ENCODE data around the gene CCR7.

DNA sequence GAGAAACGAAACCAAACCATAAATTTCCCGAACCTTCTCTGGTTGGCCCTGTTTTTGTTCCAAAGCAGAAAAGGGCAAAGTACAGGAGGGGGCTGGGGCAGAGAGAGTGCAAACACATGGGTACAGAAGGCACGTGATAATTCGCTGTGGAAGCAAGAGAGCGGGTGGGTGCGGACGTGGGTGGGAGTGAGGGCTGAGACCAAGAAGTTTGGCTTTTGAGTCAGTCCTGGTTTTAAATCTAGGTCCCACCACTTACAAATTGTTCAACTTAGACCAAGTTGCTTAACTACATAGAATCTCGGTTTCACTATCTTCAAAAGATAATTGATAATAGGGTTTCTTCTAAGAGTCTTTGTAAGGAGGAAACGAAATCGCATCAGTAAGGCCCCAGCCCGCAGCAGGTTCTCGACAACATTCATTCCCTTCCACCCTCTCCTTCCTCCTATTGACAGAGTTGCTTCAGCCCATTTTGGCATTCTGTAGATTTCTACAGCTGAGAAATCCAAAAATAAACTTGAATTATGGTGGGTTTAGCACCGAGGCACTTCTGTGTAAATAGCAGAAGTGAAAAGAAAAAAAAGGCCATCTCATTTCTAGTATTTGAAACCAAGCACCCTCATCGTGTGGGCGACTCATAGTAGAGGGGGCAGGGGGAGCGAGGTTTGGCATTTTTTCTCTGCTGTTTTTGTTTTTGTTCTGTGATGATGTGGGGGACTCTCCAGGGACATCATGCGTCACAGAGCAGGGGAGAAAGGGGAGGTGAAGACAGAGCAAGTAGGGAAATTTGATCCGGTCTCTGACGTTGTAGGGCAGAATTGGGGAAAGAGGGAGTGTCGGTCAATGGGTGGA, 33.6 kb upstream of the CCR7 start:
- TF ChIP-seq, protein P1, sequence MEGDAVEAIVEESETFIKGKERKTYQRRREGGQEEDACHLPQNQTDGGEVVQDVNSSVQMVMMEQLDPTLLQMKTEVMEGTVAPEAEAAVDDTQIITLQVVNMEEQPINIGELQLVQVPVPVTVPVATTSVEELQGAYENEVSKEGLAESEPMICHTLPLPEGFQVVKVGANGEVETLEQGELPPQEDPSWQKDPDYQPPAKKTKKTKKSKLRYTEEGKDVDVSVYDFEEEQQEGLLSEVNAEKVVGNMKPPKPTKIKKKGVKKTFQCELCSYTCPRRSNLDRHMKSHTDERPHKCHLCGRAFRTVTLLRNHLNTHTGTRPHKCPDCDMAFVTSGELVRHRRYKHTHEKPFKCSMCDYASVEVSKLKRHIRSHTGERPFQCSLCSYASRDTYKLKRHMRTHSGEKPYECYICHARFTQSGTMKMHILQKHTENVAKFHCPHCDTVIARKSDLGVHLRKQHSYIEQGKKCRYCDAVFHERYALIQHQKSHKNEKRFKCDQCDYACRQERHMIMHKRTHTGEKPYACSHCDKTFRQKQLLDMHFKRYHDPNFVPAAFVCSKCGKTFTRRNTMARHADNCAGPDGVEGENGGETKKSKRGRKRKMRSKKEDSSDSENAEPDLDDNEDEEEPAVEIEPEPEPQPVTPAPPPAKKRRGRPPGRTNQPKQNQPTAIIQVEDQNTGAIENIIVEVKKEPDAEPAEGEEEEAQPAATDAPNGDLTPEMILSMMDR (IDR thresholded peaks at IDR 0.05; ENCODE audit: insufficient read depth, low read depth, low read length) = no peak
- no peak for TF ChIP-seq EZH2 (IDR thresholded peaks at IDR 0.05; ENCODE audit: insufficient read depth, low read length)

Data from astrocyte (in vitro differentiated cells and primary cell).